ENCODE measurements around the gene PITPNC1.
"Not testable (repeated sequence)": the region's sequence is repeated elsewhere in the genome, so short reads cannot be mapped to it uniquely, and the experiment has no call there.

Gene PITPNC1

DNA sequence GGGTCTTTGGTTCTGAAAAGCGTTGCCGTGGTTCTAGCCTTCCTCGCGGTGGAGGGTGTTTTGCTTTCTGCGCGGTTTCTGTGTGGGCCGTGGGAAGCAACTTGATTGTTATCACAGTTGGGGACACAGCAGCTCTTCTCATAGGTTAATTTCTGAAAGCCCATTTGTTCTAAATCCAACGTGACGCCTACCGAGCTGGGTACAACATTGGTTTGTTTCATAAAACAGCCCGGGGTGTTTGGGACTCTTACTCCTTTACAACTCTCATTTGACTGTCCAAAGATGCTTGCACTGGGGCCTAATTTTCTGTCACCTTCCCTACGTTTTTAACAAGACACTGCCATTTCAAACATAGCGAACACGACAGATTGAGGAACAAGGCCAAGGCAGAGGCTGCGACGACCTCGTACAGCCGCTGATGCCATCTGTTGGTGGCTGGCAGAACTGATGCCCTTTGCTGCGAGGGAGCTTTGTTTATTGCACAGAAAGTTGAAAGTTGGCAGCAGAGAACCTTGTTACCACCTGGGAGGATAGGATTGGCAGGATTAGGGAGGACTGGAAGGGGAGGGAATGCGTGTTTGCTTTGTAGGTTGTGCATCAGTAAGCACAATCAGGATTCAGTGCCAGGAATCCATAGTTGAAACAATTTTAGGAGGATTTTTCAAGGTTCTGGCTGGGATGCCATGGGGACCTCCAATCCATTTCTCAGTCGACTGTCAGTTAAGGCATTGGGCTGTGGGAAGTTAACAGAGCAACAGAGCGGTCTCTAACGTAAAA, 98.3 kb downstream of the PITPNC1 start:
- peak; percentile 79 for DNase-seq (ENCODE audit: low spot score)
- TF ChIP-seq, protein P1, sequence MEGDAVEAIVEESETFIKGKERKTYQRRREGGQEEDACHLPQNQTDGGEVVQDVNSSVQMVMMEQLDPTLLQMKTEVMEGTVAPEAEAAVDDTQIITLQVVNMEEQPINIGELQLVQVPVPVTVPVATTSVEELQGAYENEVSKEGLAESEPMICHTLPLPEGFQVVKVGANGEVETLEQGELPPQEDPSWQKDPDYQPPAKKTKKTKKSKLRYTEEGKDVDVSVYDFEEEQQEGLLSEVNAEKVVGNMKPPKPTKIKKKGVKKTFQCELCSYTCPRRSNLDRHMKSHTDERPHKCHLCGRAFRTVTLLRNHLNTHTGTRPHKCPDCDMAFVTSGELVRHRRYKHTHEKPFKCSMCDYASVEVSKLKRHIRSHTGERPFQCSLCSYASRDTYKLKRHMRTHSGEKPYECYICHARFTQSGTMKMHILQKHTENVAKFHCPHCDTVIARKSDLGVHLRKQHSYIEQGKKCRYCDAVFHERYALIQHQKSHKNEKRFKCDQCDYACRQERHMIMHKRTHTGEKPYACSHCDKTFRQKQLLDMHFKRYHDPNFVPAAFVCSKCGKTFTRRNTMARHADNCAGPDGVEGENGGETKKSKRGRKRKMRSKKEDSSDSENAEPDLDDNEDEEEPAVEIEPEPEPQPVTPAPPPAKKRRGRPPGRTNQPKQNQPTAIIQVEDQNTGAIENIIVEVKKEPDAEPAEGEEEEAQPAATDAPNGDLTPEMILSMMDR (IDR thresholded peaks at IDR 0.05; ENCODE audit: extremely low read depth, insufficient read depth, missing control alignments) = peak; percentile 95
- in situ Hi-C loops (cut with MboI; ENCODE audit: low pct_unique_long_range_greater_than_20kb, low sequenced_read_pairs, unreplicated experiment) = no loop called here

DNA sequence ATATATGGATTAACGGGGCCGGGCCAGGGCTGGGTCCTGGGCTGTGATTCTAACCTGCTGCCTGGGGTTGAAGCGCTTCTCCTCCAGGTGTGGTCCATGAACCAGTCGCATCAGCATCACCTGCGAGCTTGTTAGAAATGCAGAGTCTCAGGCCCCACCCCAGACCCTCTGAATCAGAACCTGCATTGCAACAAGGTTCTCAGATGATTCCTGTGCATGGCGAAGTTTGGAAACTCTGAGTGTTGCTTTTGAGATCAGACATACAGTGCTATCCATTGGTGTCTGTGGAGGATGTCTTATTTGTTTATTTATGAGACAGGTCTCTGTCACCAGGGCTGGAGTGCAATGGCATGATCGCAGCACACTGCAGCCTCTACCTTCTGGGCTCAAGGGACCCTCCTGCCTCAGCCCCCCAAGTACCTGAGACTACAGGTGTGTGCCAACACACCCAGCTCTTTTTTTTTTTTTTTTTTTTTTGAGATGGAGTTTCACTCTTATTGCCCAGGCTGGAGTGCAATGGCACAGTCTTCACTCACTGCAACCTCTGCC, 99.8 kb downstream of the PITPNC1 start:
- in situ Hi-C loops (cut with MboI; ENCODE audit: low pct_unique_long_range_greater_than_20kb, low sequenced_read_pairs, unreplicated experiment) = no loop called here
- no peak for DNase-seq (ENCODE audit: low spot score)
- TF ChIP-seq, protein P1 (IDR thresholded peaks at IDR 0.05; ENCODE audit: extremely low read depth, insufficient read depth, missing control alignments) = no peak

DNA sequence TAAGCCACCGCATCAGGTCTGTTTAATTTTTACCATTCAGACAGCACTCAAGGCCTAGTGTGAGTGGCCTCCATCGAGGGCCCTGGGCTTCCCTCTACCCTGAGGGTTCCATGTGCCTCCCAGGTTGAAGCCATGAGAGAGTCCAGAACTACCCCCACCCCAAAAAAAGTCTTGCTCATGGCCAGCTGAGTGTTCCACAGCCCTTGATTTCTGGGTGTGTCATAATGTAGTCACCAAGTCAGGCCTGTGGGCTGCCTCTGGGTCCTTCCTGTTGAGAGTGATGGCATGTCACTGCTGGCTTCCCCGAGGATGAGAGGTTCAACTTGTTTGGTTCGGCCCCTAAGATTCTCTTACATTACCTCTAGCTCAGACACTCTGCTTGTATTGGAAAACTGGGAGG, 100.6 kb downstream of the PITPNC1 start:
- in situ Hi-C loops (cut with MboI; ENCODE audit: low pct_unique_long_range_greater_than_20kb, low sequenced_read_pairs, unreplicated experiment) = no loop called here
- TF ChIP-seq, protein P1 (IDR thresholded peaks at IDR 0.05; ENCODE audit: extremely low read depth, insufficient read depth, missing control alignments) = no peak

GRCh38 chr17:67478401-67479041, 101.4 kb downstream of the PITPNC1 start:
- DNase-seq (ENCODE audit: low spot score) = no peak
- TF ChIP-seq, protein P1 (IDR thresholded peaks at IDR 0.05; ENCODE audit: extremely low read depth, insufficient read depth, missing control alignments) = no peak
- in situ Hi-C loops (cut with MboI; ENCODE audit: low pct_unique_long_range_greater_than_20kb, low sequenced_read_pairs, unreplicated experiment) = no loop called here

More for the DNA sequence above, 100.6 kb downstream of the PITPNC1 start:
- no peak for DNase-seq (ENCODE audit: low spot score)

- in situ Hi-C loops (cut with MboI; ENCODE audit: low pct_unique_long_range_greater_than_20kb, low sequenced_read_pairs, unreplicated experiment) = no loop called here
- TF ChIP-seq, protein P1 (IDR thresholded peaks at IDR 0.05; ENCODE audit: extremely low read depth, insufficient read depth, missing control alignments) = no peak
- no peak for DNase-seq (ENCODE audit: low spot score)
Measured at GRCh38 chr17:67479148-67479547, 102.1 kb downstream of the PITPNC1 start.

GRCh38 chr17:67480959-67481358, 103.9 kb downstream of the PITPNC1 start:
- DNase-seq (ENCODE audit: low spot score); in situ Hi-C loops (cut with MboI; ENCODE audit: low pct_unique_long_range_greater_than_20kb, low sequenced_read_pairs, unreplicated experiment): not testable (repeated sequence)

GRCh38 chr17:67481808-67482207, 104.7 kb downstream of the PITPNC1 start:
- no peak for DNase-seq (ENCODE audit: low spot score)
- TF ChIP-seq, protein P1 (IDR thresholded peaks at IDR 0.05; ENCODE audit: extremely low read depth, insufficient read depth, missing control alignments) = no peak
- in situ Hi-C loops (cut with MboI; ENCODE audit: low pct_unique_long_range_greater_than_20kb, low sequenced_read_pairs, unreplicated experiment) = no loop called here
